Activated CD4-positive, alpha-beta T cell treated with anti-CD3 and anti-CD28 coated beads, Interleukin-2, Interleukin-6, amounts not matched to agents 100 ng/mL and 50 ng/mL, durations not matched to agents 16 hours and 8 hours (primary cell): ENCODE results near the gene OR4F3.
"Not testable (repeated sequence)": the region's sequence is repeated elsewhere in the genome, so short reads cannot be mapped to it uniquely, and the experiment has no call there.

Source experiments
- DNase-seq: peaks from one replicate; pipeline ENCODE4 v3.0.0-alpha.2; 2020

The OR4F3 gene

GRCh38 chr5:181366968-181367367 lies at the start of gene OR4F3:
TSS of gene OR4F3 (plus strand) at chr5:181367268.
- DNase-seq: not testable (repeated sequence)
